ENCODE results near the gene UGT2B7.
"Not testable (repeated sequence)": the region's sequence is repeated elsewhere in the genome, so short reads cannot be mapped to it uniquely, and the experiment has no call there.

The UGT2B7 gene

GRCh38 chr4:69089388-69089787, 6.9 kb upstream of the UGT2B7 start:
- no peak for DNase-seq

- DNase-seq, result no peak
Observed at GRCh38 chr4:69092190-69092589, 4.1 kb upstream of the UGT2B7 start.

GRCh38 chr4:69092980-69093568, 3.2 kb upstream of the UGT2B7 start:
- no peak for DNase-seq

- no peak for DNase-seq
Observed at GRCh38 chr4:69093681-69094080, 2.6 kb upstream of the UGT2B7 start.

GRCh38 chr4:69095301-69095731, 958 bp upstream of the UGT2B7 start:
- no peak for DNase-seq

GRCh38 chr4:69096810-69097209, 536 bp downstream of the UGT2B7 start:
- DNase-seq, result no peak

- no peak for DNase-seq
Observed at GRCh38 chr4:69098470-69098869, 2.2 kb downstream of the UGT2B7 start.

GRCh38 chr4:69099910-69100309, 3.6 kb downstream of the UGT2B7 start:
- DNase-seq, result no peak

- not testable (repeated sequence) for DNase-seq
Observed at GRCh38 chr4:69102668-69103067, 6.4 kb downstream of the UGT2B7 start.

GRCh38 chr4:69104719-69105275, 8.5 kb downstream of the UGT2B7 start:
- DNase-seq, result no peak

GRCh38 chr4:69115151-69115850, 19.0 kb downstream of the UGT2B7 start:
- not testable (repeated sequence) for DNase-seq

- no peak for DNase-seq
Observed at GRCh38 chr4:69115851-69116213, 19.6 kb downstream of the UGT2B7 start.

GRCh38 chr4:69116645-69117321, 20.5 kb downstream of the UGT2B7 start:
- no peak for DNase-seq

- DNase-seq, result no peak
Observed at GRCh38 chr4:69120870-69121269, 24.6 kb downstream of the UGT2B7 start.

GRCh38 chr4:69122476-69122875, 26.2 kb downstream of the UGT2B7 start:
- DNase-seq, result no peak

GRCh38 chr4:69124941-69125340, 28.7 kb downstream of the UGT2B7 start:
- DNase-seq, result no peak

- DNase-seq, result no peak
Observed at GRCh38 chr4:69126024-69126423, 29.8 kb downstream of the UGT2B7 start.

- DNase-seq, result no peak
Observed at GRCh38 chr4:69133993-69134392, 37.7 kb downstream of the UGT2B7 start.

GRCh38 chr4:69134471-69134870, 38.2 kb downstream of the UGT2B7 start:
- no peak for DNase-seq

GRCh38 chr4:69141320-69141719, 45.0 kb downstream of the UGT2B7 start:
- no peak for DNase-seq

GRCh38 chr4:69147334-69147733, 51.1 kb downstream of the UGT2B7 start:
- DNase-seq, result no peak

GRCh38 chr4:69154021-69154420, 57.7 kb downstream of the UGT2B7 start:
- DNase-seq, result no peak

- no peak for DNase-seq
Observed at GRCh38 chr4:69156913-69157312, 60.6 kb downstream of the UGT2B7 start.
